GM12874 (cell line): Measurements from ENCODE around the gene ARL6IP4.

ENCODE experiments used
- CTCF ChIP-seq: IDR thresholded peaks from 2 replicates; pipeline ENCODE4 v1.5.1; 2011; ENCODE audit warnings: low read depth, mild to moderate bottlenecking, control low read depth, low read length, moderate library complexity; ENCODE audit not compliant: insufficient read depth

Gene ARL6IP4

GRCh38 chr12:123000578-123000977 is 20.1 kb downstream of the ARL6IP4 start:
- TF ChIP-seq CTCF = no peak

- TF ChIP-seq CTCF = no peak
Measured at GRCh38 chr12:123001464-123001863, 21.0 kb downstream of the ARL6IP4 start.

GRCh38 chr12:123003257-123003656 is 22.8 kb downstream of the ARL6IP4 start:
- no peak for TF ChIP-seq CTCF

GRCh38 chr12:123004287-123004686 is 23.8 kb downstream of the ARL6IP4 start:
- no peak for TF ChIP-seq CTCF

- TF ChIP-seq CTCF = no peak
Measured at GRCh38 chr12:123005081-123005626, 24.7 kb downstream of the ARL6IP4 start.

- no peak for TF ChIP-seq CTCF
Measured at GRCh38 chr12:123006977-123007376, 26.5 kb downstream of the ARL6IP4 start.

- no peak for TF ChIP-seq CTCF
Measured at GRCh38 chr12:123010110-123010509, 29.6 kb downstream of the ARL6IP4 start.
